Fibroblast of villous mesenchyme (primary cell): ENCODE data around the gene CEP104. TPM values are rescaled to one million over a fixed set of nuclear protein-coding genes. Genes with fewer than 3 reads are reported as not detected.

Experiments
- DNase-seq: peaks from one replicate; pipeline ENCODE4 v3.0.0-alpha.2; 2010; ENCODE audit warnings: low read depth
- H3K4me3 ChIP-seq: 2 replicates; pipeline ENCODE4 v1.5.1; 2011; ENCODE audit warnings: low read depth, mild to moderate bottlenecking, low read length
- CTCF ChIP-seq: IDR thresholded peaks from 2 replicates; pipeline ENCODE4 v1.5.1; 2012; ENCODE audit warnings: low read depth, mild to moderate bottlenecking, low read length; ENCODE audit not compliant: insufficient read depth
- total RNA-seq: library from RNA; depleted of rRNA; stranded (reverse); fragments of >200 nt; gene quantifications from 2 replicates; pipeline ENCODE4 v1.2.3, GENCODE V29; 2012

Gene CEP104
- total RNA-seq: 28.1 and 31.6 TPM in 2 replicates

GRCh38 chr1:3856923-3857790 is at the start of gene CEP104, which contains the start of gene DFFB:
TSS of gene CEP104 (minus strand) at chr1:3857211. CDS start at chr1:3852407, 4,804 bp downstream.
TSS of gene DFFB (plus strand) at chr1:3857476. CDS start at chr1:3857604, 128 bp downstream.
- TF ChIP-seq CTCF: no peak
- peak within 1 kb of the TSS; percentile 97 for H3K4me3 ChIP-seq
- peak; percentile 81 for DNase-seq

GRCh38 chr1:3906672-3907020 is 49.6 kb upstream of the CEP104 start:
- no peak for TF ChIP-seq CTCF
- DNase-seq: no peak

GRCh38 chr1:3905953-3906671 is 49.1 kb upstream of the CEP104 start:
- TF ChIP-seq CTCF: no peak
- H3K4me3 ChIP-seq: no peak overlapping the region
- DNase-seq: no peak

More at GRCh38 chr1:3906672-3907020, 49.6 kb upstream of the CEP104 start:
- no peak overlapping the region for H3K4me3 ChIP-seq

- no peak for DNase-seq
- TF ChIP-seq CTCF: no peak
- H3K4me3 ChIP-seq: no peak overlapping the region
These were observed 48.4 kb upstream of the CEP104 start for GRCh38 chr1:3905266-3905952.

GRCh38 chr1:3904843-3905185 is 47.8 kb upstream of the CEP104 start:
- no peak for TF ChIP-seq CTCF
- no peak for DNase-seq
- H3K4me3 ChIP-seq: no peak overlapping the region

- H3K4me3 ChIP-seq: no peak overlapping the region
- DNase-seq: no peak
- TF ChIP-seq CTCF: no peak
These were observed 47.2 kb upstream of the CEP104 start for GRCh38 chr1:3904006-3904842.
